K562 (cell line): ENCODE results near the gene CPNE1. TPM values are rescaled to one million over a fixed set of nuclear protein-coding genes. Genes with fewer than 3 reads are reported as not detected.

ENCODE experiments used
- C11orf30 ChIP-seq: fragments of 450-650 bp; IDR thresholded peaks from 2 replicates; pipeline ENCODE4 v1.6.1; 2016; ENCODE audit warnings: low read depth, mild to moderate bottlenecking
- COPS2 ChIP-seq: fragments of 450-650 bp; conservative IDR thresholded peaks from 2 replicates; pipeline ENCODE4 v1.6.1; 2016; ENCODE audit warnings: mild to moderate bottlenecking, moderate library complexity
- E2F4 ChIP-seq: sonication (generic); formaldehyde crosslinking; IDR thresholded peaks from 2 replicates; pipeline ENCODE4 v1.8.0; 2022; ENCODE audit warnings: mild to moderate bottlenecking, low read depth, missing genetic modification reagents
- ETS2 ChIP-seq: IDR thresholded peaks from 2 replicates; pipeline ENCODE4 v1.6.1; 2016; ENCODE audit warnings: borderline replicate concordance, missing genetic modification characterization, mild to moderate bottlenecking, moderate library complexity, missing compliant biosample characterization; ENCODE audit not compliant: poor library complexity, severe bottlenecking
- FOXM1 ChIP-seq, 2 experiments: fragments of 450-650 bp in 1 of 2; sonication (generic) in 1 of 2; formaldehyde crosslinking in 1 of 2; IDR thresholded peaks; 2 replicates each; pipeline versions ENCODE4 v1.6.1 to v1.9.0; 2017 to 2022; ENCODE audit warnings: low read depth in 2 of 2, mild to moderate bottlenecking in 2 of 2, missing genetic modification reagents in 1 of 2, moderate library complexity in 1 of 2
- HINFP ChIP-seq: fragments of 450-650 bp; conservative IDR thresholded peaks from 2 replicates; pipeline ENCODE4 v1.6.1; 2016; ENCODE audit warnings: missing genetic modification characterization, low read depth, mild to moderate bottlenecking, control low read depth, missing compliant biosample characterization
- IRF2 ChIP-seq: sonication (generic); formaldehyde crosslinking; IDR thresholded peaks from 2 replicates; pipeline ENCODE4 v1.8.1; 2022; ENCODE audit warnings: mild to moderate bottlenecking, missing genetic modification reagents
- NFIX ChIP-seq: fragments of 250-450 bp; sonication (Bioruptor Pico); IDR thresholded peaks from 2 replicates; pipeline ENCODE4 v1.4.0; 2020; ENCODE audit warnings: low read depth, mild to moderate bottlenecking, moderate library complexity
- NR1H2 ChIP-seq: sonication (generic); formaldehyde crosslinking; IDR thresholded peaks from 2 replicates; pipeline ENCODE4 v1.4.0; 2020; ENCODE audit warnings: mild to moderate bottlenecking, missing genetic modification reagents
- PYGO2 ChIP-seq: fragments of 450-650 bp; IDR thresholded peaks from 2 replicates; pipeline ENCODE4 v1.6.1; 2016; ENCODE audit warnings: mild to moderate bottlenecking, missing genetic modification characterization, moderate library complexity, missing compliant biosample characterization
- RREB1 ChIP-seq: fragments of 250-450 bp; sonication (Bioruptor Pico); IDR thresholded peaks from 2 replicates; pipeline ENCODE4 v1.4.0; 2020
- SMARCC2 ChIP-seq: fragments of 450-650 bp; IDR thresholded peaks from 2 replicates; pipeline ENCODE4 v1.6.1; 2017; ENCODE audit warnings: antibody characterized with exemption, moderate library complexity, mild to moderate bottlenecking, low read depth
- STAT6 ChIP-seq: sonication (generic); formaldehyde crosslinking; IDR thresholded peaks from 2 replicates; pipeline ENCODE4 v1.8.1; 2023; ENCODE audit warnings: mild to moderate bottlenecking, missing genetic modification reagents
- ZNF24 ChIP-seq: fragments of 450-650 bp; IDR thresholded peaks from 2 replicates; pipeline ENCODE4 v1.6.1; 2016
- polyA plus RNA-seq, 8 experiments: library from polyadenylated mRNA; depleted of rRNA in 4 of 8; stranded (reverse) in 5 of 8; unstranded in 3 of 8; fragments of >200 nt; fragmentation: Nextera tagmentation in 2 of 8; fragmentation: Illumina TruSeq in 1 of 8; extraction: Ambion mirVana in 2 of 8; extraction: Trizol in 1 of 8; gene quantifications; 2 replicates each; pipeline versions ENCODE4 v1.2.1 to v1.2.3, GENCODE V29; 2011 to 2014; ENCODE audit warnings: inconsistent platforms in 1 of 8, missing spikeins in 1 of 8
- total RNA-seq, 7 experiments: library from RNA; depleted of rRNA in 6 of 7; stranded (reverse); fragments of >200 nt in 6 of 7; fragmentation: Illumina TruSeq in 2 of 7; extraction: Trizol in 2 of 7; gene quantifications; 2 replicates each; pipeline versions ENCODE4 v1.2.1 to v1.2.3, GENCODE V29; 2011 to 2021; ENCODE audit warnings: low replicate concordance in 1 of 7

Gene CPNE1
- total and polyA plus RNA-seq, 9 of the 15 experiments (the other 6 are each of a cell fraction or from before 2014, with no cell fraction given): 42.1 to 102 (median 56.0) TPM

- TF ChIP-seq STAT6 (CRISPR knock-in tag) (0 out of 2 replicates have a peak, but pooled peaks have one; percentile 27), E2F4 (CRISPR knock-in tag) (no peak), NFIX (CRISPR knock-in tag) (no peak), PYGO2 (tag) (no peak), RREB1 (0 out of 2 replicates have a peak, but pooled peaks have one; percentile 47), ZNF24 (no peak), ETS2 (no peak), HINFP (tag) (no peak), NR1H2 (CRISPR knock-in tag) (no peak), FOXM1 (IDR thresholded peaks at IDR 0.05; ENCODE audit: low read depth) (no peak), FOXM1 (CRISPR knock-in tag; IDR thresholded peaks at IDR 0.05; ENCODE audit: low read depth) (no peak), COPS2 (no peak), C11orf30 (no peak), SMARCC2 (no peak), IRF2 (no peak)
Measured at GRCh38 chr20:35615667-35616464, 48.8 kb downstream of the CPNE1 start, which contains the start of gene SPAG4 (continued).
